ENCODE measurements around the gene GK2. TPM values are rescaled to one million over a fixed set of nuclear protein-coding genes. Genes with fewer than 3 reads are reported as not detected.

GK2 gene
- total RNA-seq, 1 donor from 2014 or later = not detected

GRCh38 chr4:79425586-79425985 is 17.6 kb upstream of the GK2 start:
- Histone ChIP-seq H3K27me3 (ENCODE audit: low read depth) (no peaks in the 10 kb centered on the region), H3K4me3 (no peak overlapping the region), H3K27ac (replicated peaks) (no peak overlapping the region), H3K9me3 (replicated peaks) (peaks cover 11% of the 10 kb centered on the region), H3K36me3 (no peaks in the 10 kb centered on the region), H3K4me1 (no peaks in the 10 kb centered on the region)
- intact Hi-C loops (cut with micrococcal nuclease) = no loop called here
- DNase-seq = no peak
- no peak for TF ChIP-seq CTCF (IDR thresholded peaks at IDR 0.05; ENCODE audit: borderline replicate concordance)

GRCh38 chr4:79421483-79421882 is 13.5 kb upstream of the GK2 start:
- Histone ChIP-seq H3K4me3 (no peak overlapping the region), H3K9me3 (replicated peaks) (peaks cover 35% of the 10 kb centered on the region), H3K27ac (replicated peaks) (no peak overlapping the region), H3K4me1 (no peaks in the 10 kb centered on the region), H3K36me3 (no peaks in the 10 kb centered on the region), H3K27me3 (ENCODE audit: low read depth) (no peaks in the 10 kb centered on the region)
- no peak for DNase-seq
- TF ChIP-seq CTCF (IDR thresholded peaks at IDR 0.05; ENCODE audit: borderline replicate concordance) = no peak
- intact Hi-C loops (cut with micrococcal nuclease) = no loop called here

GRCh38 chr4:79413886-79414285 is 5.9 kb upstream of the GK2 start:
- Histone ChIP-seq H3K27me3 (ENCODE audit: low read depth) (no peaks in the 10 kb centered on the region), H3K4me1 (no peaks in the 10 kb centered on the region), H3K27ac (replicated peaks) (no peak overlapping the region), H3K4me3 (no peak overlapping the region), H3K36me3 (no peaks in the 10 kb centered on the region), H3K9me3 (replicated peaks) (peaks cover 7% of the 10 kb centered on the region)
- intact Hi-C loops (cut with micrococcal nuclease) = no loop called here
- DNase-seq = no peak
- no peak for TF ChIP-seq CTCF (IDR thresholded peaks at IDR 0.05; ENCODE audit: borderline replicate concordance)

GRCh38 chr4:79413032-79413885 is 5.2 kb upstream of the GK2 start:
- H3K4me1 ChIP-seq = no peaks in the 10 kb centered on the region
- no peaks in the 10 kb centered on the region for H3K36me3 ChIP-seq
- no peak overlapping the region for H3K27ac ChIP-seq (replicated peaks)
- peaks cover under 1% of the 10 kb centered on the region for H3K9me3 ChIP-seq (replicated peaks)
- intact Hi-C loops (cut with micrococcal nuclease) = no loop called here
- no peak for TF ChIP-seq CTCF (IDR thresholded peaks at IDR 0.05; ENCODE audit: borderline replicate concordance)
- no peak overlapping the region for H3K4me3 ChIP-seq
- no peak for DNase-seq
- H3K27me3 ChIP-seq (ENCODE audit: low read depth) = no peaks in the 10 kb centered on the region

GRCh38 chr4:79404666-79405065 is 3.4 kb downstream of the GK2 start:
- Histone ChIP-seq H3K27me3 (ENCODE audit: low read depth) (no peaks in the 10 kb centered on the region), H3K9me3 (replicated peaks) (no peaks in the 10 kb centered on the region), H3K27ac (replicated peaks) (no peak overlapping the region), H3K36me3 (no peaks in the 10 kb centered on the region), H3K4me3 (no peak overlapping the region), H3K4me1 (no peaks in the 10 kb centered on the region)
- DNase-seq = no peak
- TF ChIP-seq CTCF (IDR thresholded peaks at IDR 0.05; ENCODE audit: borderline replicate concordance) = no peak
- intact Hi-C loops (cut with micrococcal nuclease) = no loop called here

Measured in left ventricle myocardium inferior (tissue), 1 donor.